ENCODE measurements around the gene GNPDA1.

GNPDA1 gene

GRCh38 chr5:141951332-141951781 is 61.5 kb downstream of the GNPDA1 start:
- Mint-ChIP-seq H3K36me3 (ENCODE audit: low read depth) (no peaks in the 10 kb centered on the region), H3K4me1 (peaks cover 12% of the 10 kb centered on the region), H3K27ac (peak overlapping the region; percentile 53 to 70 (median 68)), H3K4me3 (no peak overlapping the region), H3K27me3 (ENCODE audit: low read depth) (no peaks in the 10 kb centered on the region), H3K9me3 (no peaks in the 10 kb centered on the region)
- TF ChIP-seq CTCF (IDR thresholded peaks at IDR 0.05; ENCODE audit: unreplicated experiment in 3 of 3): peak; percentile 36 to 51 (median 42)

All from nephron (organoid).